HG03280 (cell line): ENCODE measurements around the gene DBX1.

Experiments
- ATAC-seq: cut with Tn5 transposase; IDR thresholded peaks from one replicate; pipeline ENCODE4 v1.9.1; 2021; ENCODE audit warnings: mild to moderate bottlenecking, moderate library complexity; ENCODE audit not compliant: unreplicated experiment

DBX1 gene

GRCh38 chr11:20126724-20127123, 33.6 kb downstream of the DBX1 start:
- ATAC-seq: no peak

GRCh38 chr11:20125927-20126326, 34.3 kb downstream of the DBX1 start:
- no peak for ATAC-seq

- no peak for ATAC-seq
Measured at GRCh38 chr11:20122131-20122530, 38.1 kb downstream of the DBX1 start.

- no peak for ATAC-seq
Measured at GRCh38 chr11:20120134-20120925, 39.9 kb downstream of the DBX1 start.

- no peak for ATAC-seq
Measured at GRCh38 chr11:20119315-20119714, 41.0 kb downstream of the DBX1 start.

- no peak for ATAC-seq
Measured at GRCh38 chr11:20118209-20118608, 42.1 kb downstream of the DBX1 start.

- no peak for ATAC-seq
Measured at GRCh38 chr11:20117291-20117690, 43.0 kb downstream of the DBX1 start.

- ATAC-seq: no peak
Measured at GRCh38 chr11:20116825-20117224, 43.5 kb downstream of the DBX1 start.

- no peak for ATAC-seq
Measured at GRCh38 chr11:20114588-20114987, 45.7 kb downstream of the DBX1 start.

GRCh38 chr11:20113149-20113438, 47.2 kb downstream of the DBX1 start:
- ATAC-seq: no peak

GRCh38 chr11:20112291-20113148, 47.8 kb downstream of the DBX1 start:
- no peak for ATAC-seq

- ATAC-seq: no peak
Measured at GRCh38 chr11:20111871-20112270, 48.4 kb downstream of the DBX1 start.

GRCh38 chr11:20110908-20111669, 49.2 kb downstream of the DBX1 start:
- ATAC-seq: peak; percentile 88

- ATAC-seq: no peak
Measured at GRCh38 chr11:20109731-20110445, 50.4 kb downstream of the DBX1 start.
